ENCODE results near the gene ERC2. TPM values are rescaled to one million over a fixed set of nuclear protein-coding genes. Genes with fewer than 3 reads are reported as not detected.

The ERC2 gene
- total RNA-seq, 1 donor from 2014 or later, result 7.4 TPM

GRCh38 chr3:55765906-55766701 lies 702.2 kb downstream of the ERC2 start:
- Histone ChIP-seq H3K4me3 (ENCODE audit: insufficient read depth, low read depth, low read length) (no peak overlapping the region), H3K9me3 (ENCODE audit: insufficient read depth, low read depth, low read length) (no peaks in the 10 kb centered on the region), H3K36me3 (ENCODE audit: insufficient read depth, low read length) (no peaks in the 10 kb centered on the region), H3K4me1 (ENCODE audit: insufficient read depth, low read length) (no peaks in the 10 kb centered on the region), H3K27ac (ENCODE audit: low read depth, low read length) (no peak overlapping the region), H3K27me3 (ENCODE audit: insufficient read depth, low read length) (peaks cover 5% of the 10 kb centered on the region), H3K79me2 (ENCODE audit: insufficient read depth, low read length) (no peaks in the 10 kb centered on the region), H3K9ac (ENCODE audit: low read length) (no peak overlapping the region), H3K4me2 (ENCODE audit: low read length) (no peak overlapping the region), H4K20me1 (ENCODE audit: insufficient read depth, low read length) (no peaks in the 10 kb centered on the region), H2AFZ (ENCODE audit: low read depth, low read length) (no peak overlapping the region)
- Mint-ChIP-seq H3K36me3 (ENCODE audit: low read depth, unreplicated experiment) (no peaks in the 10 kb centered on the region), H3K4me3 (ENCODE audit: unreplicated experiment) (no peak overlapping the region), H3K4me1 (ENCODE audit: low read depth, unreplicated experiment) (no peaks in the 10 kb centered on the region), H3K27ac (ENCODE audit: unreplicated experiment) (no peak overlapping the region), H3K9me3 (ENCODE audit: unreplicated experiment) (no peaks in the 10 kb centered on the region), H3K27me3 (ENCODE audit: low read depth, unreplicated experiment) (no peaks in the 10 kb centered on the region)
- DNase-seq (ENCODE audit: low read depth), result no peak
- no peak for FAIRE-seq
- TF ChIP-seq EZH2 (IDR thresholded peaks at IDR 0.05; ENCODE audit: insufficient read depth, low read length), result no peak
- no peak for TF ChIP-seq CTCF (IDR thresholded peaks at IDR 0.05; ENCODE audit: insufficient read depth, low read depth, low read length)

DNA sequence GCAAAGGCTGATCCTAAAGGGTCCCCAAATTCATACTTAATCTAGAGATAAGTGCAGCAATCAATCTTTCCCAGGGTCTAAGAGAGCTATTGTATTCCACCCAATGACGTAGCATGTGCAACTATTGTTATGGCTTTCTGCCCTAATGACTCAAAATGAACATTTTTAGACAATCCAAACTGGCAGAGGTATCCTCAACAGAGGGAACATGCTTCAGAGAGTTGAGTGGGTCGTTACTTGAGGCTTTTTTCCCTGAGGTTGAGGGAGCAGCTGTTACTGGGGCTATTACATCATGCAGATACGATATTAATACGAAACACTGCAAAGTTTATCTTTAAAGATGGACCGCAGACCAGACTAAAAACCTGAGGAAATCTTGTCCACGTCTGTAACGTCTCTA lies 702.9 kb downstream of the ERC2 start:
- Histone ChIP-seq H3K4me1 (ENCODE audit: insufficient read depth, low read length) (no peaks in the 10 kb centered on the region), H3K4me3 (ENCODE audit: insufficient read depth, low read depth, low read length) (no peak overlapping the region), H3K9ac (ENCODE audit: low read length) (no peak overlapping the region), H3K27me3 (ENCODE audit: insufficient read depth, low read length) (peaks cover 5% of the 10 kb centered on the region), H3K36me3 (ENCODE audit: insufficient read depth, low read length) (no peaks in the 10 kb centered on the region), H3K4me2 (ENCODE audit: low read length) (no peak overlapping the region), H2AFZ (ENCODE audit: low read depth, low read length) (no peak overlapping the region), H4K20me1 (ENCODE audit: insufficient read depth, low read length) (no peaks in the 10 kb centered on the region), H3K9me3 (ENCODE audit: insufficient read depth, low read depth, low read length) (no peaks in the 10 kb centered on the region), H3K27ac (ENCODE audit: low read depth, low read length) (no peak overlapping the region), H3K79me2 (ENCODE audit: insufficient read depth, low read length) (no peaks in the 10 kb centered on the region)
- Mint-ChIP-seq H3K4me3 (ENCODE audit: unreplicated experiment) (no peak overlapping the region), H3K36me3 (ENCODE audit: low read depth, unreplicated experiment) (no peaks in the 10 kb centered on the region), H3K9me3 (ENCODE audit: unreplicated experiment) (no peaks in the 10 kb centered on the region), H3K27ac (ENCODE audit: unreplicated experiment) (no peak overlapping the region), H3K27me3 (ENCODE audit: low read depth, unreplicated experiment) (no peaks in the 10 kb centered on the region), H3K4me1 (ENCODE audit: low read depth, unreplicated experiment) (no peaks in the 10 kb centered on the region)
- TF ChIP-seq CTCF (IDR thresholded peaks at IDR 0.05; ENCODE audit: insufficient read depth, low read depth, low read length) (no peak), EZH2 (IDR thresholded peaks at IDR 0.05; ENCODE audit: insufficient read depth, low read length) (no peak)
- peak; percentile 4 for DNase-seq (ENCODE audit: low read depth)
- FAIRE-seq, result no peak

DNA sequence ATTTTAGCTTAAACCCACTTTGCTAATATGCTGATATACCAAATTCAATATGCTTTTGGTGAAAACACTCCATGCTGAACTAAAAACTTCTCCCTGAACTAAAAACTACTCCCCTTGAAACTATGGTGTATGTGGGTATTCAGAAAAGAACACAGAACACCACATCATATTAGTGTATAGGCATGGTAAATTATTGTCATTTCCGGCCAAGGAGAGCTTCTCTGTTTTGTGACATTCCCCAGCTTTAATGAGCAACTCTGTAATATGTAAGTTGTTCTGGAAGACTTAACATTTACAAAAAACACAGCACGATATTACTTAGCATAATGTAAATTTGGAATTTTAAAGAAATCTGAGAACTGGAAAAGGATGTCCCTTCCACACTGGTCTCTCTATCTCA lies 711.3 kb downstream of the ERC2 start:
- TF ChIP-seq EZH2 (IDR thresholded peaks at IDR 0.05; ENCODE audit: insufficient read depth, low read length) (no peak), CTCF (IDR thresholded peaks at IDR 0.05; ENCODE audit: insufficient read depth, low read depth, low read length) (no peak)
- no peak overlapping the region for H3K9ac ChIP-seq (ENCODE audit: low read length)
- H4K20me1 ChIP-seq (ENCODE audit: insufficient read depth, low read length), result no peaks in the 10 kb centered on the region
- DNase-seq (ENCODE audit: low read depth) (no peak), FAIRE-seq (no peak)
- no peaks in the 10 kb centered on the region for H3K4me1 ChIP-seq (ENCODE audit: insufficient read depth, low read length)
- Mint-ChIP-seq H3K36me3 (ENCODE audit: low read depth, unreplicated experiment) (no peaks in the 10 kb centered on the region), H3K4me3 (ENCODE audit: unreplicated experiment) (no peak overlapping the region), H3K27me3 (ENCODE audit: low read depth, unreplicated experiment) (no peaks in the 10 kb centered on the region), H3K9me3 (ENCODE audit: unreplicated experiment) (no peaks in the 10 kb centered on the region), H3K4me1 (ENCODE audit: low read depth, unreplicated experiment) (no peaks in the 10 kb centered on the region), H3K27ac (ENCODE audit: unreplicated experiment) (no peak overlapping the region)
- no peaks in the 10 kb centered on the region for H3K9me3 ChIP-seq (ENCODE audit: insufficient read depth, low read depth, low read length)
- H3K4me2 ChIP-seq (ENCODE audit: low read length), result no peak overlapping the region
- no peak overlapping the region for H3K4me3 ChIP-seq (ENCODE audit: insufficient read depth, low read depth, low read length)
- no peaks in the 10 kb centered on the region for H3K36me3 ChIP-seq (ENCODE audit: insufficient read depth, low read length)
- H3K79me2 ChIP-seq (ENCODE audit: insufficient read depth, low read length), result no peaks in the 10 kb centered on the region
- no peak overlapping the region for H3K27ac ChIP-seq (ENCODE audit: low read depth, low read length)
- no peak overlapping the region for H2AFZ ChIP-seq (ENCODE audit: low read depth, low read length)
- no peaks in the 10 kb centered on the region for H3K27me3 ChIP-seq (ENCODE audit: insufficient read depth, low read length)

Data from astrocyte (in vitro differentiated cells and primary cell).